Psoas muscle (tissue), 8 donors: ENCODE results near the gene APOBEC3C. TPM values are rescaled to one million over a fixed set of nuclear protein-coding genes. Genes with fewer than 3 reads are reported as not detected.
"Not testable (repeated sequence)": the region's sequence is repeated elsewhere in the genome, so short reads cannot be mapped to it uniquely, and the experiment has no call there.

Experiments used
- ATAC-seq, 4 donors: fragments of 200-7000 bp; cut with Tn5 transposase; one replicate each; pipeline ENCODE4 v1.9.1; 2020; ENCODE audit warnings: moderate library complexity in 3 of 4, mild to moderate bottlenecking in 2 of 4
- DNase-seq, 2 donors: peaks; one replicate each; pipeline ENCODE4 v3.0.0-alpha.2; 2020
- H3K27ac ChIP-seq: fragments of 200-600 bp; one replicate; pipeline ENCODE4 v1.8.0; 2022
- H3K27me3 ChIP-seq, 3 donors: fragments of 200-600 bp in 1 of 3; one replicate each; pipeline versions ENCODE4 v1.6.1 to v1.8.0; 2013 to 2022; ENCODE audit warnings: low read length in 2 of 3, mild to moderate bottlenecking in 2 of 3, moderate library complexity in 1 of 3; ENCODE audit not compliant: insufficient read depth in 3 of 3
- H3K36me3 ChIP-seq, 2 donors: fragments of 200-600 bp in 1 of 2; one replicate each; pipeline versions ENCODE4 v1.6.1 to v1.8.0; 2013 to 2022; ENCODE audit warnings: low read depth in 1 of 2, mild to moderate bottlenecking in 1 of 2, moderate library complexity in 1 of 2; ENCODE audit not compliant: insufficient read depth in 1 of 2
- H3K4me1 ChIP-seq: fragments of 200-600 bp; one replicate; pipeline ENCODE4 v1.8.0; 2022
- H3K4me3 ChIP-seq: fragments of 200-600 bp; one replicate; pipeline ENCODE4 v1.8.0; 2022; ENCODE audit warnings: mild to moderate bottlenecking
- H3K9me3 ChIP-seq: fragments of 200-600 bp; one replicate; pipeline ENCODE4 v1.8.0; 2022
- WGBS, 3 donors: extraction: QIAGEN DNeasy Blood & Tissue Kit; methylation state at CpG; one replicate each; pipeline versions ENCODE4 v1.1.6 to v1.1.7; 2013; 5-methylcytosine and 5-hydroxymethylcytosine counted together
- intact Hi-C, 2 donors: fragments of 100-400 bp; cut with DNase I; formaldehyde crosslinking; loops; one replicate each; pipeline versions ENCODE4 v1.11.0 to v1.14.2; 2022
- polyA plus RNA-seq, 3 donors: library from polyadenylated mRNA; stranded (reverse); fragments of 200-250 nt; gene quantifications; one replicate each; pipeline ENCODE4 v1.2.3, GENCODE V29; 2013
- total RNA-seq, 4 donors: library from RNA; stranded (reverse); fragmentation: NEBNext Ultra II Directional in 2 of 4; extraction: Animal tissue kit (Norgen Biotek cat#: 25700) in 2 of 4; gene quantifications; one replicate each; pipeline versions ENCODE4 v1.2.1 to v1.2.4, GENCODE V29; 2021 to 2023
- TF ChIP-seq, protein P1 (sequence below): fragments of 200-600 bp; IDR thresholded peaks from one replicate; pipeline ENCODE4 v1.8.0; 2022; ENCODE audit warnings: antibody characterized with exemption
- donor health status: healthy with polysubstance abuse.
- donor health status: DM: no; HTN: no; CAD: no; lungs with moderate emphysema.
- donor health status: Bipolar disorder and iron deficiency.
- donor health status: healthy.
- donor health status: DM: yes; HTN: yes; CAD: no.
- donor health status: DM: no; HTN: no; CAD: no.
- donor health status: DM: no; HTN: no; CAD: no.
- donor health status: DM: yes; HTN: yes; CAD: no.

APOBEC3C gene
- total and polyA plus RNA-seq, 7 donors: 0.82 to 4.6 (median 1.7) TPM

DNA sequence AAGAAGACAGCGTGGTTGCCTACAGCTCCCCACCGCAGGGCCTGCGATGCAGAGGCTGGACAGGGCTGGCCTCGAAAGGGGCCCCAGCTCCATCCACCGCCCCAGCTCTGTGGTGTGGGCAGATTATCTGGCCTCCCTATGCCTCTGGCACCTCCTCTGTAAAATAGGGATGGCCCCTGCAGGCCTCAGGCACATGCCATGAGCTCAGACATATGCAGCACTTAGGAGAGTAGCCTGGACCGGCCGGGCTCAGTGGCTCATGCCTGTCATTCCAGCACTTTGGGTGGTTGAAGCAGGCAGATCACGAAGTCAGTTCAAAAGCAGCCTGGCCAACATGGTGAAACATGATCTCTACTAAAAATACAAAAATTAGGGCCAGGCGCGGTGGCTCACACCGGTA lies 14.2 kb downstream of the APOBEC3C start:
- intact Hi-C loops: no loop called here
- 76 to 84% (median 79%) methylated on average over 11 of the region's 11 CpGs for WGBS, 3 donors
- Histone ChIP-seq H3K36me3 (no peaks in the 10 kb centered on the region), H3K27me3 (peaks cover 0 to 3% (median under 1%) of the 10 kb centered on the region in 3 donors), H3K9me3 (no peaks in the 10 kb centered on the region), H3K4me1 (no peaks in the 10 kb centered on the region), H3K27ac (no peak overlapping the region), H3K4me3 (no peak overlapping the region)
- DNase-seq (no peak), ATAC-seq (no peak)
- TF ChIP-seq, protein P1, sequence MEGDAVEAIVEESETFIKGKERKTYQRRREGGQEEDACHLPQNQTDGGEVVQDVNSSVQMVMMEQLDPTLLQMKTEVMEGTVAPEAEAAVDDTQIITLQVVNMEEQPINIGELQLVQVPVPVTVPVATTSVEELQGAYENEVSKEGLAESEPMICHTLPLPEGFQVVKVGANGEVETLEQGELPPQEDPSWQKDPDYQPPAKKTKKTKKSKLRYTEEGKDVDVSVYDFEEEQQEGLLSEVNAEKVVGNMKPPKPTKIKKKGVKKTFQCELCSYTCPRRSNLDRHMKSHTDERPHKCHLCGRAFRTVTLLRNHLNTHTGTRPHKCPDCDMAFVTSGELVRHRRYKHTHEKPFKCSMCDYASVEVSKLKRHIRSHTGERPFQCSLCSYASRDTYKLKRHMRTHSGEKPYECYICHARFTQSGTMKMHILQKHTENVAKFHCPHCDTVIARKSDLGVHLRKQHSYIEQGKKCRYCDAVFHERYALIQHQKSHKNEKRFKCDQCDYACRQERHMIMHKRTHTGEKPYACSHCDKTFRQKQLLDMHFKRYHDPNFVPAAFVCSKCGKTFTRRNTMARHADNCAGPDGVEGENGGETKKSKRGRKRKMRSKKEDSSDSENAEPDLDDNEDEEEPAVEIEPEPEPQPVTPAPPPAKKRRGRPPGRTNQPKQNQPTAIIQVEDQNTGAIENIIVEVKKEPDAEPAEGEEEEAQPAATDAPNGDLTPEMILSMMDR: no peak

- intact Hi-C loops: no loop called here
- Histone ChIP-seq H3K4me1 (no peaks in the 10 kb centered on the region), H3K27ac (no peak overlapping the region), H3K36me3 (no peaks in the 10 kb centered on the region), H3K9me3 (no peaks in the 10 kb centered on the region), H3K27me3 (peaks cover 0 to 3% (median 0%) of the 10 kb centered on the region in 3 donors), H3K4me3 (no peak overlapping the region)
- TF ChIP-seq, protein P1: no peak
- ATAC-seq (no peak), DNase-seq (no peak)
- WGBS, 3 donors: 85 to 89% (median 86%) methylated on average over 13 of the region's 13 CpGs
Observed at GRCh38 chr22:39029227-39029626, 15.2 kb downstream of the APOBEC3C start.

DNA sequence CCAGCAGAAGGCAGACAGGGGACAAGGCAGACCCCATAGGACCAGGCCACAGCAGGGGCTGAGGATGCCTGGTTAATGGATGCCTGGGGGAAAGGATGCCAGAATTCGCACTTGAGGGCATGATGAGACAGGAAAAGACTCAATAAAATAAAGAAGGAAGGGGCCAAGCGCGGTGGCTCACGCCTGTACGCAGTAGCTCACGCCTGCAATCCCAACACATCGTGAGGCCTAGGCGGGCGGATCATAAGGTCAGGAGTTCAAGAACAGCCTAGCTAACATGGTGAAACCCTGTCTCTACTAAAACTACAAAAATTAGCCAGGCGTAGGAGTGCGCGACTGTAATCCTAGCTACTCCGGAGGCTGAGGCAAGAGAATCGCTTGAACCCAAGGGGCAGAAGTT lies 16.6 kb downstream of the APOBEC3C start:
- Histone ChIP-seq H3K4me1 (no peaks in the 10 kb centered on the region), H3K36me3 (no peaks in the 10 kb centered on the region), H3K9me3 (no peaks in the 10 kb centered on the region), H3K27me3 (peaks cover 0 to 3% (median 0%) of the 10 kb centered on the region in 3 donors), H3K27ac (no peak overlapping the region), H3K4me3 (no peak overlapping the region)
- TF ChIP-seq, protein P1: no peak
- intact Hi-C loops: no loop called here
- WGBS, 3 donors: 88 to 90% (median 88%) methylated on average over 14 of the region's 14 CpGs
- no peak for DNase-seq
- no peak for ATAC-seq

DNA sequence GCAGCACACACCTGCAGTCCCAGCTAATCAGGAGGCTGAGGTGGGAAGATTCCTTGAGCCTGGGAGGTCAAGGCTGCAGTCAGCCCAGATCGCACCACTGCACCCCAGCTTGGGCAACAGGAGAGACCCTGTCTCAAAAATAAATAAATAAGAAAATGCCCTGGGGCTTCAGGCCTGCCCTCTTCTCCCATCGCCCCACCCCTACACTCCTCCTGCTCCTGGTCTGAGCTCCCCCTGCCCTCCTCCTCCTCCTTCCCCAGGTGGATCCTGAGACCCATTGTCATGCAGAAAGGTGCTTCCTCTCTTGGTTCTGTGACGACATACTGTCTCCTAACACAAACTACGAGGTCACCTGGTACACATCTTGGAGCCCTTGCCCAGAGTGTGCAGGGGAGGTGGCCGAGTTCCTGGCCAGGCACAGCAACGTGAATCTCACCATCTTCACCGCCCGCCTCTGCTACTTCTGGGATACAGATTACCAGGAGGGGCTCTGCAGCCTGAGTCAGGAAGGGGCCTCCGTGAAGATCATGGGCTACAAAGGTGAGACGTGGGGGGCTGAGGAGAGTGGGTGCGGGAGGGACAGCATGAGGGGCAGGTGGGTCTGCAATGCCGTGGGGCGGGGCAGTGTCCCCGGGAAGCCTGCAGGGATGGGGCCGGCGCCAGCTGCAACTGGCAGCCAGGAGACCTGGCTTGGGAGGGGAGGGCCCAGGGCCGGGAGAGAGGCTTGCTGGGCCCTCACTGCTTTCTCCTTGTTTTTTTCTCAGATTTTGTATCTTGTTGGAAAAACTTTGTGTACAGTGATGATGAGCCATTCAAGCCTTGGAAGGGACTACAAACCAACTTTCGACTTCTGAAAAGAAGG lies 17.6 kb downstream of the APOBEC3C start:
- H3K36me3 ChIP-seq, H3K9me3 ChIP-seq, intact Hi-C loops, ATAC-seq, DNase-seq, H3K4me3 ChIP-seq, H3K27me3 ChIP-seq, H3K4me1 ChIP-seq, H3K27ac ChIP-seq: not testable (repeated sequence)
- 49 to 58% (median 51%) methylated on average over 15 to 17 of the region's 18 CpGs for WGBS, 3 donors

- ATAC-seq, DNase-seq, H3K27me3 ChIP-seq, H3K4me3 ChIP-seq, H3K4me1 ChIP-seq, H3K36me3 ChIP-seq, intact Hi-C loops, H3K9me3 ChIP-seq, H3K27ac ChIP-seq: not testable (repeated sequence)
- 32 to 40% (median 39%) methylated on average over 2 of the region's 2 CpGs for WGBS, 3 donors
Observed at GRCh38 chr22:39037071-39037470, 23.0 kb downstream of the APOBEC3C start.
